ENCODE measurements around the gene TBC1D8.

GRCh38 chr2:101083613-101084012 is 67.6 kb downstream of the TBC1D8 start:
- TF ChIP-seq POLR2A (IDR thresholded peaks at IDR 0.05): no peak
- TF ChIP-seq, protein P1, sequence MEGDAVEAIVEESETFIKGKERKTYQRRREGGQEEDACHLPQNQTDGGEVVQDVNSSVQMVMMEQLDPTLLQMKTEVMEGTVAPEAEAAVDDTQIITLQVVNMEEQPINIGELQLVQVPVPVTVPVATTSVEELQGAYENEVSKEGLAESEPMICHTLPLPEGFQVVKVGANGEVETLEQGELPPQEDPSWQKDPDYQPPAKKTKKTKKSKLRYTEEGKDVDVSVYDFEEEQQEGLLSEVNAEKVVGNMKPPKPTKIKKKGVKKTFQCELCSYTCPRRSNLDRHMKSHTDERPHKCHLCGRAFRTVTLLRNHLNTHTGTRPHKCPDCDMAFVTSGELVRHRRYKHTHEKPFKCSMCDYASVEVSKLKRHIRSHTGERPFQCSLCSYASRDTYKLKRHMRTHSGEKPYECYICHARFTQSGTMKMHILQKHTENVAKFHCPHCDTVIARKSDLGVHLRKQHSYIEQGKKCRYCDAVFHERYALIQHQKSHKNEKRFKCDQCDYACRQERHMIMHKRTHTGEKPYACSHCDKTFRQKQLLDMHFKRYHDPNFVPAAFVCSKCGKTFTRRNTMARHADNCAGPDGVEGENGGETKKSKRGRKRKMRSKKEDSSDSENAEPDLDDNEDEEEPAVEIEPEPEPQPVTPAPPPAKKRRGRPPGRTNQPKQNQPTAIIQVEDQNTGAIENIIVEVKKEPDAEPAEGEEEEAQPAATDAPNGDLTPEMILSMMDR (IDR thresholded peaks at IDR 0.05): no peak
